IPS-18c (cell line): ENCODE data around the gene TNN.

Experiments used
- H3K4me3 ChIP-seq: 2 replicates; pipeline ENCODE4 v1.7.0; 2013; ENCODE audit warnings: low read depth, mild to moderate bottlenecking, low read length, moderate library complexity; ENCODE audit not compliant: insufficient read depth
- H3K9me3 ChIP-seq: one replicate; pipeline ENCODE4 v1.6.1; 2013; ENCODE audit warnings: mild to moderate bottlenecking, low read length, moderate library complexity; ENCODE audit not compliant: control insufficient read depth, insufficient read depth

The TNN gene

DNA sequence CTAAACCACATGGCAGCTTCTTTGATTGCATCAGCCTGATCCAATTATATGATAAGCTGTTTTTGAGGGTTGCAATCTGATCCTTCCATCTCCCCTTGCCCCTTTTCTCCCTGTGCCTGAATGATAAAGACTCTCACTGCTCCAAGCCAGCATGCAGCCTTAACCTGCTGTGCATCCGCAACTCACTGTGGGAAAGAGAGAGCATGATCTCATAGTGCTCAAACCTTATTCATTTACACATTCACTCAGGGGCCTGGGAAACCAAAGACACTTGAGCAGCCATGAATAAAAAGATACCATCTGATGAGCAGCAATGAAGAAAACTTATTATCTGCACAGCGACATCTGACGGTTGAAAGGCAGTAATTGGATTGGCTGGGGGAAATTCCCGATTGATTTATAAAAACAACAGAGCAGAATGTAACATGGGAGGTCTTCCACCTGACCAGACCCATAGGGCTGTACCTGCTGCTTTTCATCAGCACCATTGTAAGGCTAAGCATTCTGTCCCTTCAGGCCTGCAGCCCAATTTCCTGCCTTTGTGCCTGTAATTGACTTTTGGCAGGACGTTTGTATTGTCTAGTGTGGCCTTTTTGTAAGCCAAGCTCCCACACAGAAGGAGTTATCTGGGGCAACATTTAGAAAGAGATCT is 62.5 kb downstream of the TNN start:
- no peaks in the 10 kb centered on the region for H3K9me3 ChIP-seq
- H3K4me3 ChIP-seq: no peak overlapping the region

DNA sequence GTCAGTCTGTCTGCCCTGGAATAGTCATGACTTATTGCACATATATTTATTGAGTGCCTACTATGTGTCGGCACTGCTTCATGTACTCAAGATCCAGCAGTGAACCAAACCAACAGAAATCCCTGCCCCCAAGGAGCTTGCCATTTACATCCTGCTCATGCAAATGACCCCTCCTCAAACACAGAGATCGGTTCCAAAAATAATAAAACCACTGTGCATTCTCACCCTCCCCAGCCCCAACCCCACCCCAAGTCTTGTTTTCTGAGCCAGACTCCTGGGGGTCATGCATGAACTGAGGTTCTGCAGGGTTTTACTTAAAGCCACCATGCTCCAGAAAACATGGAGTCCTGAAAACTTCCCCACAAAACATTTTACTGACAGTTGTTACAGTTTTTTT is 63.0 kb downstream of the TNN start:
- no peak overlapping the region for H3K4me3 ChIP-seq
- no peaks in the 10 kb centered on the region for H3K9me3 ChIP-seq

DNA sequence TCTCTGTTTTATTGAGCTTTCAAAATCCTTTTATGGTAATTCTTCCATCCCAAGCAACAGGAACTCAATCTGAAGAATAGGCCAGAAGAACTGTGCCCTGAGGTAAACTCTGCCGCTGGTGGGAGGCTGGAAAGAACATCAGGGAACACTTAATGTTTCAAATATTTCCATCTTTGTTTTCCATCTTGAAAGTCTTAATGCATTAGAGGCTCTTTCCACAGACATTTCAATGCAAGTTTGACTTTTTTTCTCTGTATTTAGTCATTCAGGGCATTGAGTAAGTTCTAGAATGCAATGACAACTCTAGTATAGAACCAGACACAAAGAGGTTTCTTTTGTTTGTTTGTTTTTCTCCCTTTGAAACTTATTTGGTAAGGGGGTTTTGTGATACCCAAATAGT is 63.5 kb downstream of the TNN start:
- H3K4me3 ChIP-seq: no peak overlapping the region
- no peaks in the 10 kb centered on the region for H3K9me3 ChIP-seq

DNA sequence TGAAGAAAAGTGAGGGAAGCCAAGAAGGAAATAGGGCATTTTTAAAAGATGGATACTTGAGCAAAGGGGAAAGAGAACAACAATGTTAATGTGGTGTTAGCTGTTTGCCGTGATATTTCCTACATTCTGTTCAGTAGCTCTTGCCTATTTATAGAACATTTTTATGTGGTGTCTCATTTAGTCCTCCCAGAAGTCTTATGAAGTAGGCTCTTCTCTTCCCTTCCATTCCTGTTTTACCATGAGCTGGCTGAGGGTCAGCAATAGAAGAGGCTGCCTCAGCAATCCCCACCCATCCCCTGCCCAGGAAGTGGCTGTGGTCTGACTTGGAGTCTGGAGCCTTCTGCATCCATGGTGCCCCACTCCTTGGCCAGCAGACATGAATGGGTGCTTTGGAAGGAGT is 64.8 kb downstream of the TNN start:
- Histone ChIP-seq H3K9me3 (no peaks in the 10 kb centered on the region), H3K4me3 (no peak overlapping the region)

DNA sequence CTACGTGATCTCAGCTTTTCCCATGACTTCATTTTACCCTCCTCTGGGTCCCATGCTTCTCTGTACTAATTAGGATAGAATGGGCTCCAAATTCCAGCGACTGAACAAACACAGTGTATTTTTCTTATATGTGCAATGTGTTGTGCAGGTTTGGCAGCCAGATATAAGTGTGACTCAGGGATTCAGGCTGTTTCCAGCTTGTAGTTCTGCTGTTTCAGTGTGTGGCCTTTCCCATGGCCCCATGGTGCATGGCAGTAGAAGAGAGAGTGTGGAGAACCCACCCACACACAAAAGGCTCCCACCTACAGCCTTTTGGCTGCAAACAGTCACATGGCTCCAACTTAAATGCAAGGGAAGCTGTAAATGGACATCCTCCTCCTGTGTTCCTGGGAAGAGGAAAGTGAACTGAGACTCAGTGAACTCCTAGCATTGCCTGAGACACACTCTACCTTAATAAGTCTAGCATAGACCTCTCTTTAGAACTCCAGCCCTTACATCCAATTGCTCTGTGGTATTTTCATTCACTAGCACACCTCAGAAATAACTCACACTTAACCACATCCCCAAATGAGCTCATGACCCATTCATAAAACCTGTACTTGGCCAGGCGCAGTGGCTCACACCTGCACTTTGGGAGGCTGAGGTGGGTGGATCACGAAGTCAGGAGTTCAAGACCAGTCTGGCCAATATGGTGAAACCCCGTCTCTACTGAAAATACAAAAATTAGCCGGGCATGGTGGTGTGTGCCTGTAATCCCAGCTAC is 66.2 kb downstream of the TNN start:
- H3K4me3 ChIP-seq: no peak overlapping the region
- H3K9me3 ChIP-seq: no peaks in the 10 kb centered on the region

DNA sequence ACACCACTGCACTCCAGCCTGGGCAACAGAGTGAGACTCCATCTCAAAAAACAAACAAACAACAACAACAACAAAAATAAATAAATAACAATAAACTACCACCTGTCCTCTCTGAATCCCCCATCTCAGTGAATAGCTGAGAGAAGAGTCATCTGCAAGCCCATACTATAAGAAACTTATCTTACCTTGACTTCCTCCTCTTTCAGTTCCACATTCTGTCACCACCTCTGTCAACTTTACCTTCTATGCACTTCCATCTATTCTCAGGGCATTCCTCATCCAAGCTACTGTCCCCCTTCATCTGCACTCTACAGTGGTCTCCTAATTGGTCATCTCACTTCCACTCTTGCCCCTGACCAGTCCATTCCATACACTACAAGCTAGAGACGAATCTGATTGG is 66.9 kb downstream of the TNN start:
- Histone ChIP-seq H3K4me3 (no peak overlapping the region), H3K9me3 (no peaks in the 10 kb centered on the region)

DNA sequence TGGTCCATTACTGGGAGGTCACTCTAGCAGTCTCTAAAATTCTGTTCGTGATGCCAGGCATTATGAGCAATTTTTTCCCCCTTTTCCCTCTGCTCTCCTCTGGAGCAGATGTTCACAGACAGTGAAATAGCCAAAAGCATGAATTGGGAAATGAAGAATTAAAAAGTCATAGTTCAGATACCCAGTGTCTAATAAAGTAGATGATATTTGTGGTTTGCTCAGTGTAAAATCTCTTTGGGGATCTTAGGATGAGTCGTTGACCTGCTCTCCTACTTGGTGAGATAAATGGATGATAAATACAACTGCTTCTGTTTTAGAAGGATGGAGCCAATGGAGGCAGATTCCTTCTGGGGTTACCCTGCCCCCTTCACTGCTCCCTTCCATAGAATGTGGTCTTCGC is 68.6 kb downstream of the TNN start:
- Histone ChIP-seq H3K4me3 (no peak overlapping the region), H3K9me3 (no peaks in the 10 kb centered on the region)

DNA sequence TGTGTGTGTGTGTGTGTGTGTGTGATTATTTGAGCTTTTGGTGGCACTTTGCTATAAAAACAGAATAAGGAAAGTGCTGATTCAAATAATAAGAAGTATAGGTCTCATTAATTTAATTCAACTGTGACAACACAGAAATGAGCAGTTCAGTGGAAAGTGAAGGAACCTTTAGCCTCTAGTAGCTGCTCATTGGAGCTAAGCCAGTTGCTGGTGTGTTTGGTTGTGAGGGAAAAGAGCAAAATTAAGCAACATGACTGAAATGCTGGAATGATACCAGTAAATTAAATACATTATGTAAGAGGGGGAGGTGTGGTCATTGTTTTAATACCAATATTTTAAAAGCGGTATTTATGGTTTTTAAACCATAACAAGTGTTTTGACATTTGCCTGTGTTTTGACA is 69.7 kb downstream of the TNN start:
- Histone ChIP-seq H3K9me3 (no peaks in the 10 kb centered on the region), H3K4me3 (no peak overlapping the region)

DNA sequence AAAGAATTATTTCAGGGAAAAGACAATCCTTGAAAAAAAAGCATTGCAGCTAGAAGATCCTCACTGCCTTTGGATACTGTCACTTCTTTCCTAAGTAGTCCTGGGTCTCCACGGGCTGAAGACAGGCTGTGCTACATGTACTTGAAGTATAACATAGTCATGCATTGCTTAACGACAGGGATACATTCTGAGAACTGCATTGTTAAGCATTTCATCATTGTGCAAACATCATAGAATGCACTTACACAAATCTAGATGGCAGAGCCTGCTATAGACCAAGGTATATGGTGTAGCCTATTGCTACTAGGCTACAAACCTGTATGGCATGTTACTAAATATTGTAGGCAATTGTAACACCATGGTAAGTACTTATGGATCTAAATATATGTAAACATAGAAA is 70.9 kb downstream of the TNN start:
- no peaks in the 10 kb centered on the region for H3K9me3 ChIP-seq
- H3K4me3 ChIP-seq: no peak overlapping the region

DNA sequence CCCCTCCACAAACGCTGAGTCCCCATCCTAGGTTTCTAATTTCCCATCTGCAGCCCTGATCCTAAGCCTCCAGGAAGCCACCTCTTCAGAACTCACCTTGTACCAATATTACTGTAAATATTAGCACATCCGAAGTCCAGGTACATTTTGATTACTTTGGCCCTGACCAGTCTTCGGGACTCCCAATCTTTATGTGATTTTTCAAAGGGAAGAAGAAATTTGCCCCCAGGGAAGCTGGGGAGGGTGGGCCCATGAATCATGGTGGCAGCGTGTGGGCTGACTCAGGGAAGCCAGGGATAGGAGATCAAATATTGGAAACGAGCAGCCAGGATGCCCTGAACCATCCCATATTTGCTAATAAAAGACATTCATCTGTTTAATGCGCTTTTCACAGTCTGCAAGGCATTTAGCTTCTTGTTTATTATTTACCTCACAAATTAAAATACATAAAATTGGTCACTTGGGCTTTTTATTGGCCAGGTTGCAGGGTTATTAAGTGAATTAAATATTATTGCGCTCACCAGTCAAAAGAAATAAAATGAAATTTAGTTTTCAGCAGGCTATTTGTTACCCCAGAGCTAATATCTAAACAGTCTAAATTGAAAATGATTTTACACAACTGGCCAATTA is 78.4 kb downstream of the TNN start:
- Histone ChIP-seq H3K4me3 (no peak overlapping the region), H3K9me3 (peaks cover 2% of the 10 kb centered on the region)

DNA sequence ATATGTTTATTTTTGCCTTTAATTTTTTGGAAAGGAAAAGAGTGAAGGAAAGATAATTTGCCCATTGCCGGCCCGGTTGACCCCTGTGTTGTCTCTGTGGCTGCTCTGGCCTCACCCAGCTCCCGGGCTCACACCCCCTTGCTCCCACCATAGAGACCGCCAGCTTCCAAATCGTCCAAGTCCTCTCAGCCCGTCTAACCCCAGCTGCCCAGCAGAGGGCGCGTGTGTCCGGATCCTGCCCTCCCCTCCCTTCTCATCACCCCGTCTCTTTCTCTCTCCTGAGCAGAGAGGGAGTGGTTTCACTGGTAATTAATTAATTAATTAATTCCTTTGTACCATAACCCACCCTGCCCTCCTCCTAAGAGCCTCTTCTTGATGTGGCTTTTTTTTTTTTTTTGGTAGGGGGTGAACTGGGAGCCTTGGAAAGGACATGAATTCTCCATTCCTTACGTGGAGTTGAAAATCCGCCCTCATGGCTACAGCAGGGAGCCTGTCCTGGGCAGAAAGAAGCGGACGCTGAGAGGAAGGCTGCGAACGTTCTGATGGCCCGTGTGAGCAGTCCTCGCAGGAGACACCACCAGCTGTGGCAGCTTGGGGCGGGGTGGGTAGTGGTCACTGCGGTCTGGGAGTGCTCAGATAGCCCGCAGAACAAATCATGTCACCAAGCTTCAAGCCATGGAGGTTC is 79.0 kb downstream of the TNN start:
- no peak overlapping the region for H3K4me3 ChIP-seq
- peaks cover 2% of the 10 kb centered on the region for H3K9me3 ChIP-seq

DNA sequence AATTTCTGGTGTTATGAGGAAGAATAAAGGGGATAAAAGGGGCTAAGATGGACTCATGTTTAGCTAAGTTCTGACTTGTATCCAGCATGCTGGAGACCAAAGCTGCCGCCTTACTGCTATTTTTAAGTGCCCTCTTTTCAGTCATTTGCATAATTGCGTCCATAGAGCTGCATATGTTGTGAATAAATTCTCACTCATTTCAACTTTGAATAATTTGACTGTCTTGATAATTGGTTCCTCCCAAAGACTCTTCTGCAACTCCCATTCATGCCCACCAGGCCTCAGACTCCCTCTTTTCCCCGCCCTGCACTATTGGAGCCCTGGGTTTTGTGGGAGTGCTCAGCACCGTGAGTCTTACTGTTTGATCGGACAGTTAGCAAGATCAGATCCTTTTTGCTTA is 79.9 kb downstream of the TNN start:
- Histone ChIP-seq H3K9me3 (peaks cover 2% of the 10 kb centered on the region), H3K4me3 (no peak overlapping the region)

DNA sequence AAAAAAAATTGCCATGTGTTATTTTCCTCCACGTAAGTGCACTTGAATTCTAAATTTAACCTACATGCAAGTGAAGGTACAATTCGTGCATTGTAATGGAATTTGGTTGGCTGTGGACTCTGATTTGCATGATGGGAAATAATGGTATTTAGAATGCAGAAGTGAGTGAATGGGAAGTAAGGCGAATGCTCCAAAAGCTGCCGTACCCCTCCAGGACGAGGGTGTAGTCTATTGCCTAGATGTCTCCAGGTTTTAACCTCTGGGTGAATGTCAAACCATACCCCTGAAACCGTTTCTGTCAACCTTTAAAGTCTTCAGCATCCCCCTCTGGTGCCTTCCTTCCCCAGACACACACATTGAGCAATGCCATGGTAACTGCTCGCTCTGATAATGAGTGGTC is 80.4 kb downstream of the TNN start:
- Histone ChIP-seq H3K4me3 (no peak overlapping the region), H3K9me3 (peaks cover 2% of the 10 kb centered on the region)

DNA sequence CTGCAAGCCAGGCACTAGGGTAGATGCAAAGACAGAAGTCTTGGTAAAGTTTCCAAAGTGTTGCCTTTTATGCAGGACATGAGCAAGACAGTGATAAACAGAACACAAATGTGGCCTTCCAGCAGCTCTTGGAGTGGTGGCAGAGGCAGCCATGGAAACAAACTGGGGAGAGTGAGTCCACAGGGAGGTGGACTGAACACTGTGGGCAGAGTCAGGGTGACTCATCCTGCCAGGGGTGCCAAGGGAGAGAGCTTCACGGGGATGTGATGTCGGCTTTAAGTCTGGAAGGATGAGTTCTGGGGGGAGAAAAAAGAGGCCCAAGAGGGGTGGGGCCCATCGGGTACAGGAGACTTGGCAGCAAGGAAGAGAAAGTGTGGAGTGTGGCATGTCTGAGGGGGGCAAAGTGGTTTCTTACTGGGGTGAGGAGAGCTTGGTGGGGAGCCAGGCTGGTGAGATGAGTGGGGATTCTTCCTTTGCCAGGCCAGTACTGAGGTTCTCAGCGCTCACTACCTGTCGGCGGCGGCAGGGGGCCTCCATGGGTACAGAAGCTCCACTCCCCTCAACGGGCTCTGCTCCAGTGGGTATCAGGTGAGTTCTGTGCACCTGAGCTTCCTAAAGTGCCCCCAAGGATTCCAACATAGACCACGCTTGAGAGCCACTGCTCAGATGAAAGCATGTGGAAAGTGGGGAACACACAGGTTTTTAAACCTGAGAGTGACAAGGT is 83.1 kb downstream of the TNN start:
- Histone ChIP-seq H3K9me3 (no peaks in the 10 kb centered on the region), H3K4me3 (no peak overlapping the region)

DNA sequence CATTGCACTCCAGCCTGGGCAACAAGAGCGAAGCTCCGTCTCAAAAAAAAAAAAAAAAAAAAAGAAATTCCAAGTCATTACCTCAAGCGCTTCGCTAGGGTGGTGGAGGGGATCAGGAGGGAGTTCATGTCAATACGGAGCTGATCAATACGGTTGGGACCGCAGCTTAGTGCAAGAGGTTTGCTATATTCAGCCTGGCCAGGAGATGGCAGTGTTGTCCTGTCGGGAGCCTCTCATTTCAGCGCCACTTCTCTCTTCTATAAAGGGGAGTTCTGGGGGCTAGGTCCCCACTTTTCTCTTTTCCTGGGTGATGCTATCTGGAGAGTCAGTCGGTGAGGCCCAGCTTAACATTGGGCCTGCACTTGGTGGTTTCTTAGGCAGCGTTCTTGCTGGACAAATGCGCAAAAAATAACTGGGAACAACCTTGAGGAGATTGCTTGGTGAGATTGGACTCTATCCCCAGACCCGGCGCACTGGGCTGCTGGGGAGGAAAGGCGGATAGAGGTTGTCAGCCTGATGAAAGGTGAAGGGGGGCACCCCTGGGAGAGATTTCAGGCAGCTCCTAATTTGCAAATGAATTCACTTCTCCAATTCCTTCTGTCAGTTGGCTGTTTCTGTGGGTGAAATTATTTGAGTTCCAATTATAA is 84.5 kb downstream of the TNN start:
- Histone ChIP-seq H3K4me3 (no peak overlapping the region; the same call in 1 of the 2 replicates), H3K9me3 (no peaks in the 10 kb centered on the region)

DNA sequence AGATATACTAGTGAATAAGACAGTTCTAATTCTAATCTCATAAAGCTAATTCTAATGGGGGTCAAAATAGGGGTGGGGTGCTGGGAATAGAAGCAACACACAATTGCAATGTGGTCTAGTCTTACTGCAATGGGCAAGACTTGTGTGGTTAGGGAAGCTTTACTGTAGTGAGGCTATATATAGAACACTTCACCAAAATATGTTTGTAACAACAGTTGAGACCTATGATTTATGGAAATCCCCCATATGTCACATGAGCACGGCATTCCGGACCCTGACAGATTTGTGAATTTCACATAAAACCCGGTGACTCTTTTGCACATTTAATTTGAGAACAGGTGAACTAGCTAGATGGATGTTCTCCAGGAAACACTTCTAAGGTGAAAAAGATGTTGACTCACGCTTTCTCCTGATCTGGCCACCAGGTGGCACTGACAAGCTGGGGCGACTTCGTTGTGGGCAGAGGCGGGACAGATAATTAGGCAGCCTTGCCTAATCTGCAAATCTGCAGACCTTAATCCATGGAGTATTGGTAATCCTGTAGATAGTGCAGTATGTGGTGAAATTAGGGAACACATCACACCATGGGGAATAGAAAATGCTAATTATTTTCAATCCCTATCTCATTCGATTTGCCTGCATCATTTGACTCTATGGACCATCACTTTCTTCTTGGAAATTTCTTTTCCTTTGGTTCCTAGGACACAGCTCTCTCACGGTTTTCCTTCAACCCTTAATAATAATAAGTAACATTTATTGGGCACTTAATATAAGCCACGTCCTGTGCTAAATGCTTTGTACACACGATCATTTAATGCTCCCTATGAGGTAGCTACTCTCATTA is 87.2 kb downstream of the TNN start:
- H3K9me3 ChIP-seq: no peaks in the 10 kb centered on the region
- no peak overlapping the region for H3K4me3 ChIP-seq
